GM18861 (cell line): ENCODE results near the gene SCAI.
"Not testable (repeated sequence)": the region's sequence is repeated elsewhere in the genome, so short reads cannot be mapped to it uniquely, and the experiment has no call there.

Experiments
- ATAC-seq: cut with Tn5 transposase; IDR thresholded peaks from one replicate; pipeline ENCODE4 v1.9.1; 2021; ENCODE audit not compliant: unreplicated experiment

SCAI gene

DNA sequence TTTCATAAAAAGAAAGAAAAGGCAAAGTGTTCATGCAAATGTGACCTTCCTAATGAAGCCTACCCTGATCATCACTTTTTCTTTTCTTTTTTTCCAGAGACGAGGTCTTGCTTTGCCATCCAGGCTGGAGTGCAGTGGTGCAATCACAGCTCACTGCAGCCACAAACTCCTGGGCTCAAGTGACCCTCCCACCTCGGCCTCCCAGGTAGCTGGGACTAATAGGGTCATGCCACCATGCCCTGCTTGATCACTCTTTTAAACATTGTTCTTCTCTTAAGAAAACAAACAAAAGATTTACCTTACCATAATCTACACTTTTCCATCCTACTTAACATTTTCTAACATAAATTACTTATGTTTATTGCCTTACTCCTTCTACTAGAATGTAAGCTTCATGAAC is 193.9 kb downstream of the SCAI start:
- ATAC-seq = no peak

DNA sequence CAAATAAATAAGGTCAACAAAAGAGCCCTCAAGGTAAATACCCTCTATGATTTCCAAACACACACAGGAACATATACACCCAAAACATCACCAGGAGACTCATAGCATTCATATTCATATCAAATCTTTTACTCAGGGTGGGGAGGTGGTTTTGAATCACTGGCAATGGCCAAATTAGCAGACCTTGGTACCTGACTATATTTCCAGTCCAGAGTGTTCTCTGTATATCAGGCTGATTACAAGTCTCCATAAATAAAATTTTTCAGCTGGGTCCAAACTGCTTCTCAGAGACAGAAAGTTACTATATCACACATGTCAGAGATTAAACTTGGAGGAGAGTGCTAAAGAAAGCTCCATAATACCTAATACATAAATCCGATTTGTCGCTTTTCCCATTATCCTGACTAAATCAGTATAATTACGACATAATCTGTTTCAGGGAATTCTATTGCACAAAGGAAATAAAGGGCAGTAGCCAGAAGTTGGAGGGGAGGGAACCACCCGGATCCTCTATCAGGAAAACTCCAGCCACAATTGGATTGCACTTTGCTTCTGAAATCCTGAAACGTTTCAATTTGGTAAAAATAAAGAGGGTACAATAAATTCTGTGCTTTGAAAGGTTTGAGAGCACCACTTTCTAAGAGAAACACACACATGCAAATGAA is 195.5 kb downstream of the SCAI start:
- ATAC-seq = no peak

DNA sequence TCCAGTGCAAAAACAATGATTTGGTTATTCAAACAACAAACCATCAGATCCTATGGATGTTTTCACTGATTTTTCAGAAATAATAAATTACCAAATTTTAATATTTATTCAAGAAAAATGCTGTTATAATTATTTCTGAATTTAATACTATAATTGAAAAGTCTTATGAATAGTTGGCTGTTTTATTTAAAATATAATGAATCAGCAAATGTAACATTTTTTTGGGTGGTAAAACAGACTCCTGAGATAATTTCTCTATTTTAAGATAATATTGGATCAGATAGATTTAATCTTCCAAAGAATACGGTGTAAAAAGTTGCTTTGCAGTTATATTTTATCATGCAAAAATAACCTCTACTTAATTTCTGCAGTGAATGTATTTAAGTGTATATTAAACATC is 197.2 kb downstream of the SCAI start:
- no peak for ATAC-seq

DNA sequence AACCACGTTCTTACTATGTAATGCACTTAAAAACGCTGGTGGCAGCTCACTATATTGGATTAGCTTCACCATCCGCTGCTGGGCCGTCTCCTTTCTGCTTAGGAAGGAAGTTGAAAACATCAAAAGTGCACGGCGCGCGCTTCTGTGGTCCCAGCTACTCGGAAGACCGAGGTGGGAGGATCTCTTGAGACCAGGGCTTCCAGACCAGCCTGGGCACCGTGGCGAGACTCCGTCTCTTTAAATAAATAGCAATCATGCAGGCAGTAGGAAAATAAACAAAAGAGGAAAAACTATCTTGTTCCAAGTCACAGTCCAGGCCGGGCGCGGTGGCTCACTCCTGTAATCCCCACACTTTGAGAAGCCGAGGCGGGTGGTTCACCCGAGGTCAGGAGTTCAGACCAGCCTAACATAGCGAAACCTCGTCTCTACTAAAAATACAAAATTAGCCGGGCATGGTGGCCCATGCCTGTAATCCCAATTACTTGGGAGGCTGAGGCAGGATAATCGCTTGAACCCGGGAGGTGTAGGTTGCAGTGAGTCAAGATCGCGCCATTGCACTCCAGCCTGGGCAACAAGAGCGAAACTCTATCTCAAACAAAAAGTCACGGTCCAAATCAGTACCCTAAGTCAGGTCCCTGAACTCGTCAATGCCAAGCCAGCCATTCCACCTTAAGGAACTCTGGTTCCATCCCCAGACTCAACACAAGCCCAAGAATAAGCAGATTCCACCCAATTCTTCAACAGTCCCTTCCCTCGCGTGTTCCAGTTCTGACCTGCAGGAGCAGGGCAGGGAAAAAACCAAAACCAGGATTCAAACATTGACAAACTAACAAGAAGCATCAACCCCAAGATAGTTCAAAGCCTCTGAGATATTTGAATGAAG is 201.4 kb downstream of the SCAI start:
- ATAC-seq = peak; percentile 3

DNA sequence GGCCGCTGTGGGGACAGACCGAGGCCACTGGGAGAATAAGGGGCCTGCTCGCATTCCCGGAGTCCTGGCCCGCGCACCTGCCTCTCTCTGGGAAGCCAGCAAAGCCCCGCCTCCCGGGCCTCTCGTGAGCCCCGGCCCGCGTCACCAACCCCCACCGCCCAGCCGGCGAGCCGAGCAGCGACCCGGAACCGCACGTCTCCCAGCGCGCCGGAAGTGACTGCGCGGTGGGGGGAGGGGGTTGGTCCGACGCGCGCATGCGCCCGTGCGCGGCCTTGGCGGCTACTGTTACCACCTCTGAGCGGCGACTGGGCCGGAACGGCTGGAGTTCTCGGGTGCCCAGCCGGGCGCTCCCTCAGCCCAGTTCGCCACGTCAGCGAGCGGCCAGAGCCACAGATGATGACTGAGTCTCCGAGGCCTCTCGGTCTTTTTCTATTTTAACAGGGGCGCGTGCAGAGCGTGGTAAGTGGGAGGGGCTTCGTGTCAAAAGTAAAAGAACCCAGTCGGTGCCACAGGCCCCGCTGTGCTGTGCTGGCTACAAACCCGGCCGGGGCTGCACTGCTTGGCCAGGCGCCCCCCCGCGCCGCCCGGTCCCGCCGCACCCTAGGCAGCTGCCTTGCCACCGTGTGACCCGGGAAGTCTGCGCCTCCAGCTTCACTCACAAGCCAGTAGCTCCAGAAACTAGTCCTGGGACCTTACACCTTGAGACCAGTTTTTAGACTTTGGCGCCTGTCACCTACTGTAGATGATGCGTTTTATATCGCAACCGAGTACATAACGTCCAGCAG is 202.2 kb downstream of the SCAI start, which contains the start of gene GOLGA1:
Gene GOLGA1 (minus strand): TSS at position 190 of the 785 bp plus-strand sequence. CDS start 2,372 bp downstream, outside the sequence.
- ATAC-seq = peak; percentile 64

DNA sequence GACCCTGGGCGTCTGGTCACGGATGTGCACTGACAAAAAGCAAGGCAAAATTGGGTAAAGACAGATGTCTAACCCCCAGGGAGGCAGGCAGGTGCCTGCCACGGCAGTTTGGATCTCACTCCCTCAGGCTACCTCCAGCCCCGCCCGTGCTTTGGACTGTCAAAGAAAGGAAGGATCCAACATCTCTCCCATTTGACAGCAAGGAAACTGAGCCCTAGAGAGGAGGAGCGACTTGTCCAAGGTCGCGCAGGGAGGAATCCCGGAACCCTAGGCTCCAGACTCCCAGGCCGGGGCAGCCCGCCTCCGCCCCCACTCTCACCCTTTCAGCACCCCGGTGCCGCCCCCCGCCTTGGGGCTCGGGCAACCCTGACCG is 202.8 kb downstream of the SCAI start:
- peak; percentile 24 for ATAC-seq

DNA sequence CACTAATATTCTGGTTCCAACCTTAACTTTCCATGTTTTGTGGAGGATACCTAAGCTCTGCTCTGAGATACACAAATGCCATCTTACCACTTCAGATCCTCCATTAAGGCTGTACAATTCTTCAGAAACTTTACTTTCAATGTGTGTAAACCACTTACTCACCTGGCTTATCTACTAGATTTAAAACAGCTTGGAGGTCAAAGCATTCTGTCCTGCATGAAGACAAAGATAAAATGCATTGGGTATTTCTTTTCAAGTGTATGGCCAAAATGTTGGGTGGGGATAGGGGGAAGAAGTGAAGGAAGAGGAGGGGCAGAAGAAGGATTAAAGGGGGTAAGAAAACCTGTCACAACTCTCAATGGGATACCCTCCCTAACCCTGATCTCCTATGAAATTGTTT is 203.4 kb downstream of the SCAI start:
- ATAC-seq = no peak

DNA sequence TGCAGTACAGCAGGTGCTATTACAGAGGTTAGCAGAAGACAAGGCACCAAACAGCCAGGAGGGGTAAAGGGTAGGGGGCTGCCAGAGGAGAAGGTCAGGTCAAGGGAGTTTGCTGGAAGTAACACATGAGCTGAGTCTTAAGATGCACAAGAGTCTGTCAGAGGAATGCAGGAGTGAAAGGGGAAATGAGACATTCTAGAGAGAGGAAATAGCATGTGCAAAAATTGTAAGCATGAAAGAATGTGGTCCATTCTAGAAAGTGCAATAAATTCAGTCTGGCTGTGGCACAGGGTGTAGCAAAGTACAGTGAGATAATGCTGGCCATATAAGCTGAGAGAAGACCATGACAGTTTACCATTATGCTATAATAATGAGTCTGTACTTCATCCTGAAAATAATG is 209.0 kb downstream of the SCAI start:
- ATAC-seq = no peak

DNA sequence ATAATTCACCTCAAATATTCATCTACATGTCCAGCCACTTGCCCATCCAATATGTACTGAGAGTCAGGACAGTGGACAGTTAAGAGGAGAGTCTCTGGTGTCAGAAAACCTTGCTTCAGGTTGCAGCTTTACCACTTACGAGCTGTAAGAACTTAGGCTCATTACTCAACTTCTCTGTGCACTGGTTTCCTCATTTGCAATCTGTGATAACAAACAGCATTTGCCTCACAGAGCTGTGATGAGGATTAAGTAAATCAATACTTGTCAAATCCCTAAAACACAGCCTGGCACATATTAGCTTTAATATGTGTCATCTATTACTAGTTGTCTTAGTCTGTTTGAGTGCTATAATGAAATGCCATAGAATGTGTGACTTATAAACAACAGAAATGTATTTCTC is 211.0 kb downstream of the SCAI start:
- no peak for ATAC-seq

DNA sequence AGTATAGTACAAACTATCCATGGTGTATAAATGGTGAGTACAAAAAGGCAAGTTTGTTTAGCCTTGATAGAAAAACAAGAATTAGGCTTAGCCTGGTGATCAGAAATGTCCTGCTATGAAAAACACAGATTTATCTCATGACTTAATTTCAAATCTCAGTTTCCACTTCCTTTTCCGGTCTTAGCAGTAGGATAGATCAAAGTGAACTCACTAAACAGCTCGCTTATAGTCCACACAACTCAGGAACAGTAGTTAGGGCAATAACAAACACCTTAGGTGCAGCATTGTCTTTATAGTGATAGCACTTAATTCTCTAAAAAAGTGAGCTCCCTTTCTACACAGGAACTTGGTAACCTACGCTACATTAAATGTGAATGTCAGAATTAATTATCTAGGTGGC is 213.9 kb downstream of the SCAI start:
- no peak for ATAC-seq

DNA sequence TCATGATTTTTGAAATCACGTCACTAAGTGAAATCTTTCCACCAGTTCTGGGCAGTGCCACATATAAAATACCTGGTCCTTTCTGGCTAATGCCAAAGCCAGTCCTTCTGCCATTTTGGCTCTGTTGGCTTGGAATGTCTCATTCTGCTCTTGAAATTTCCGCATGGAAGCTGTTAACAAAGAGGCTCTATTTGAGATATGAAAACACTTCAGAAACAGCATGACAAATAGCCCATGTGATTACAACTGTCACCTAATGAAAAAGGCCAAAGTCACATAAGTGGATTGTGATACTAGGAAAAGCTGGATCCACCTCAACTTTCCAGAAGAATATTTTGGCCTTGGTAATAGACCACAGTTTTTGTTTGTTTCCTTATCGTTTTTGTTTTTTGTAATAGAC is 215.2 kb downstream of the SCAI start:
- no peak for ATAC-seq

DNA sequence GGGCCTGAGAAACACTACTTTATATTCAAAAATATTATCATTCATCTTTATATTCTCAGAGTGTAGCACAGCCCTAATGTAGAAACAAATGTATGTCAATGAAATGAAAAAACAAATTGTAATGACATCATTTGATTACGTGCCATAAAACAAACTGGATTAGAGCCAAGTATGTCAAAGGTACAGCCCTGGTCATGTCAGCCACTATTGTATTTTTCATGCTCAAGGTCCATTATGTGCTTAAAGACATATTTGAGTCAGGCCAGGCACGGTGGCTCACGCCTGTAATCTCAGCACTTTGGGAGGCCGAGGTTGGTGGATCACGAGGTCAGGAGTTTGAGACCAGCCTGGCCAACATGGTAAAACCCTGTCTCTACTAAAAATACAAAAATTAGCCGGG is 222.9 kb downstream of the SCAI start:
- ATAC-seq = not testable (repeated sequence)

DNA sequence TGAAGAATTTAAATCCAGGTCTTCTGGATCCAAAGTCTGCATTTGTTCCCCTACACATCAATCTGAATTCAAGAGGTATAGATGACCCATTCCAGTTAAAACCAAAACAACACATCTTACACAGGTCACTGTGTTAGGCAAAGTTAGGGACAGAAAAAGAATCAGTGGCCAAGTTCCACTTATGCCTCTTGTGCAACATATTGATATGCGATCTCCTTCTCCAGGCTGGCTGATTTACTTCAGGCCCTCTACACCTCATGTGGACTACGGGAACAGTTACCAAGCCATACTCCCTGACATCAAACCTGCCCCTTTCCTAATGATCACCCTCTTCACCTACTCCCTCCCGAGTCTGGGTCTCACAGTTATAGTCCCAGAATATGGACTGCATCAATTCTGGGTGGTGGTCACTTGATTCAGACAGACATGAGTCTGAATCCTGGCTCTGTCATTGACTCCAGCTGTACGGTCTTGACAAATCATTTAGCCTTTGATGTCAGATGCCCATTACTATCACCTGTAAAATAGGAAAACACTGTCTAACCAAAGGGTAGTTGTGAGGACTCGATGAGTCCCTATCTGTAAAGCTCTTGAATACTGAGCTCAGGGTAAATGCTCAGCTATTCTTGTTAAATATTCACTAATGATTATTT is 228.4 kb downstream of the SCAI start:
- ATAC-seq = no peak

DNA sequence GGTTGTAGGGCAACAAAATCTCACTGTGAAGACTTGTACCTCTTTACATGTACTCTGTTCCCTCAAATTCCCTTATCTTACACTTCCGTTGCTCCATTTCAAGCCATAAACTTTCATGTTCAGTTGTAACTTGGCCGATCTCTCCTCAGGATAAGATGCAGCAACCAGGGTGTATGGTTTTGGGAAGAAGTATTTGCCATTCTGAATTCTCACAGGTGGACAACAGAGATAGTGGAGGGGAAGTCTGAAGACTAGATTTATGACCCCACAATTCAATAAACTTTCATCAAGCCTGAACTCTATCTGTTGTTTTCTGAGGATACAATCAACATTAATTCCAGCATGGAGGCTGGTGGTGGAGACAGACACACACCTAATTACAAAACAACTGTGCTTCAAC is 229.9 kb downstream of the SCAI start:
- no peak for ATAC-seq

DNA sequence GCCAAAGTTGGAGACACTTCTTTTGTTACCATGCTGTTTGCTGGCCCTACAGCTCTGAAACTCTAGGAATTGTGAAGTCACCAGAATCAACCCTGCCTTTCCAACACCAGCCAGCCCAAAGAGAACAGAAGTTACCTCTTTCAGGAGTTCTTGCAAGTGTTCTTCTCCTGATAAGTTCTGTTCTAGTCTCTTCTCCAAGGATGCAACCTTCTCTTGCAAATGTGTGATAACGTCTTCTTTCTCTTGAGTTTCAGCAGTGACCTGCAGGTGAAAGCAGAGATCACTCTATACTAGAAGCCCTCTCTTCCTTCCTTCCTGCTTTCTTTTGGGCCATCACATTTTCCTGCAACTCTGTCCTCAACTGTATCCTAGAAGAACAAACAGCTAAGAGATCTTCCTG is 231.6 kb downstream of the SCAI start:
- ATAC-seq = no peak

DNA sequence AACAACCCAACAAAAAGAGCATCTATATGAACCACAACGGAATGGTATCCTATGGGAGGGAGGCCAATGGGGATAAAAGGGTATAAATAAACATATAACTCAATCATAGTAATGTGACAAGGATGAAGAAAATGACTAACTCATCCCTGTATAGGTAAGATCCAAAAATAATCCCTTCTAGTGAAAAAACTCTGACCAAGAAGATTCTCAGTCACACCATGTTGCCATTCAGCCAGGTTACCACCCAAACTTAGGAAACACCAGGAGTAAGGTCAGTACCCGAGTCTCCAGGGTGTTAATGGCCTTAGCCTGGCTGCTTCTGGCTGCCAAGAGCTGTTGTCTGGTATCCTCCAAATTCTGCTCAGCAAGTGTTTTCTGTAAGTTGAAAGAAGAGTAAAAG is 235.2 kb downstream of the SCAI start:
- ATAC-seq = no peak

DNA sequence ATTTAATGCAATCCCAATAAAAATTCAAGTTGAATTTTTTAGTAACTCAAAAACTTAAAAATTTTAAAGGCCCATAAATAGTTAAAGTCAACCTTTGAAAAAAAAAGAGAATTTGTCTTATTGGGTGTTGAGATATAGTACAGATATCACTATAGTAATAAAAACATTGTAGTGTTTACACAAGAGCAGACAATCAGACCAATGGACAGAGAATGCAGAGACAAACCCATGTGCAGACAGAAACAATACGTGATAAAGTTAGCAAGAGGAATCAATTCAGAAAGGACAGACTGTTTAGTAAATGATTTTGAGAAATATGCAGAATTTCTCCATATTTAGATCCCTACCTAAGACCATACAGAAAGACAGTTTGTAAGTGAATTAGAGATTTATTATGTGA is 236.4 kb downstream of the SCAI start:
- ATAC-seq = no peak

DNA sequence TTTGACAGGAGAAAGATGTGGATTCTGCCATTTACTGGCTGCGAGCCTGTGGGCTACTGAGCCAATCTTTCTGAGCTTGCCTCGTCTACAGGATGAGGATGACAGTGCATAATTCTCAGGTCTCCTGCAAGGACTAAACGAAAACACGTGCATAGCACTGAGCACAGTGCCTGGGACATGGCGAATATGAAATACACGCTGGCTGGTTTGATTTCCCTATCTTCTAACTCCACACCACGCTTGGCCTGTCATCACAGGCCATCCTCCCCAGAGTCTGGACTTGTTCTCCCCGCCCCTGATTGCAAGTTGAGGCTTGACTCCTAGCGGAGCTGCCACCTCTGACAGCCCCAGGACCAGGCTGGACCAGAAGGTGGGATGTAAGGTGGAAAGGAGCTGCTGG is 243.5 kb downstream of the SCAI start:
- ATAC-seq = no peak

DNA sequence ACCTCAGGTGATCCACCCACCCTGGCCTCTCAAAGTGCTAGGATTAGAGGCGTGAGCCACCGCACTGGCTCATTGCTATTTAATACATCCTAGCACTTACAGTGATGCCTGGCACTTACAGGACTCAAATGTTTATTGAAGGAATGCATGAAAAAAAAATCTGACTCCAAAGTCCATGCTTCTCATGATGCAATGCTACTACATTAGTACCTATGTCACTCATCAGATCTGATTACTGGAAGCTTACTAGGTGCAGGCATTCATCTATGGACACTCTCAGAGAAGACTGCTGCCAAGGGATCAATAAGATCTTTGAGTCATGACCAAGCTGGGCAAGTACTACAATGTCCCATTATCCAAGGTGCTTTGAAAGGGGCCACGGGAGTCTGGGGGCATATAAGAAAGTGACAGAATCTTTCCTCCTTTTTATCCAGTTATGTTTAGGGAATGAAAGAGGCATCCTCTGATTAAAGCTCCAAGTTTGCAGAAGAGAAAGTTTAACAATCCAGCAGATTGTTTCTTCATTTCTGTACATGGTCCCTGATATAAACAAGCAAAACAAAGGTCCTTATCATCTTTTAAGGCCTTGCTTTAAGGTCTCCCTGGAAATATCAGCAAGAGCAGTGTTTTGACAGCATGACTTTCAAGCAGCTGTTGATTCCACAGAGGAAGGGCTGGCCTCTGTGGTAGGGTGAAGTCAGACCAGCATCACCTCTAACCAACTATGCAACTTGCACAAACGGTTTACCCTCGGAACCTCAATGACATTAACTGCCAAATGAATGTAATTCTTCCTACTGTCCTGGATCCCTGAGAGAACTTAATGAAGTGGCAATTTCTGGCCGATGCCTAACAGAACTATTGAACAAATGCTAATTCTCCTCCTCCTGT is 245.5 kb downstream of the SCAI start:
- ATAC-seq = no peak

DNA sequence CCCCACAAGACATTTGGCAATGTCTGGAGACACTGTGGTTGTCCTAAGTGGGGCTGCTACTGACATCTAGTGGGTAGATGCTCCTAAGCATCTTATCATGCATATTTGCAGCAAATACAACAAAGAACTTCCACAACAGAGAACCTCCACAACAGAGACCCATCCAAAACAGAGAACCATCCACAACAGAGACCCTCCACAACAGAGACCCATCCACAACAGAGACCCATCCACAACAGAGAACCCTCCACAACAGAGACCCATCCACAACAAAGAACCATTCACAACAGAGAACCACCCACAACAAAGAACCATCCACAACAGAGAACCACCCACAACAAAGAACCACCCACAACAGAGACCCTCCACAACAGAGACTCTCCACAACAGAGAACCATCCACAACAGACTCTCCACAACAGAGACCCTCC is 248.6 kb downstream of the SCAI start:
- no peak for ATAC-seq
